T-helper 2 cell treated with Interferon-gamma antibody and Interleukin-4, amounts not matched to agents 100 ng/mL and 5 ng/mL, for 36 hours (primary cell): ENCODE data around the gene CFAP53. TPM values are rescaled to one million over a fixed set of nuclear protein-coding genes. Genes with fewer than 3 reads are reported as not detected.
"Not testable (repeated sequence)": the region's sequence is repeated elsewhere in the genome, so short reads cannot be mapped to it uniquely, and the experiment has no call there.

Source experiments
- intact Hi-C: fragments of 100-400 bp; cut with micrococcal nuclease; formaldehyde crosslinking; loops from one replicate; pipeline ENCODE4 v1.15.1; 2023
- total RNA-seq: library from RNA; stranded (reverse); gene quantifications from 2 replicates; pipeline ENCODE4 v1.2.3, GENCODE V29; 2022

Gene CFAP53
- total RNA-seq, 1 donor from 2014 or later: 0.34 TPM

DNA sequence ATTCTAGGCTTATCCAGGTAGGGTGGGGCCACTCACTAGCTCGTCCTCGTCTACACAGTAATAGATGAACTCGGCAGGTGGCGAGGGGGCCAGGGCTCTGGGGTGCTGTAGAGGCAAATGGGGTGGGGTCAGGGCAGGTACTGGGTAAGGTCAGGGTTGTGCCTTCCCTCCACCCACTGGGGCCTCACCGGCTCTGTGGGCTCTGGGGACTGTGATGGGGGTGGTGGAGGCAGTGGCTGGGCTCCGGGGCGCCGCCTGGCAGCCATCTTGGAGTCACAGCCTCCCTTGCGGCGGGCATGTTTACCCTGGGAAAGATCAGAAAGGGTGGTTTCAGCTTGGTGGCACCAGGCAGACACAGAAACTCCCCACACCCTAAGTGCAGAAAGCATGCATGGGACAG lies 8.6 kb upstream of the CFAP53 start:
- intact Hi-C loops: no loop called here

DNA sequence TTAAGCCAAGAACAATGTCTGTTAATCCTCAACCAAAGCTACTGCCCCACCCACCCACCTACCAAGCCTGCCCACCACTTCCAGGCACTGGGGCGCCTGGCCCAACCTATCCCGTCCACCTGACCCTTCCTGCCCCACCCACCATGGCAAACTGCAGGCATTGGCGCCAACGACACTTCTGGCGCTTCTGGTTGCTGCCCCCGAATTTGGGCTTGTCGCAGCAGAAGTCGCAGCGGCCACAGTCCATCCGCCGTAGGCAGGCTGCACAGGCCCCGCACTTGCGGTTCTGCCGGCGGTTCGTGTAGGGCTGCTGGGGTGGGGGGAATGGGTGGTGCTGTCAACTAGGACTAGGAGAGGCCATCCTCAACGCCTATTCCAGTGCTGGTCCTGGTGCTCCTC lies 7.7 kb upstream of the CFAP53 start:
- intact Hi-C loops: no loop called here

DNA sequence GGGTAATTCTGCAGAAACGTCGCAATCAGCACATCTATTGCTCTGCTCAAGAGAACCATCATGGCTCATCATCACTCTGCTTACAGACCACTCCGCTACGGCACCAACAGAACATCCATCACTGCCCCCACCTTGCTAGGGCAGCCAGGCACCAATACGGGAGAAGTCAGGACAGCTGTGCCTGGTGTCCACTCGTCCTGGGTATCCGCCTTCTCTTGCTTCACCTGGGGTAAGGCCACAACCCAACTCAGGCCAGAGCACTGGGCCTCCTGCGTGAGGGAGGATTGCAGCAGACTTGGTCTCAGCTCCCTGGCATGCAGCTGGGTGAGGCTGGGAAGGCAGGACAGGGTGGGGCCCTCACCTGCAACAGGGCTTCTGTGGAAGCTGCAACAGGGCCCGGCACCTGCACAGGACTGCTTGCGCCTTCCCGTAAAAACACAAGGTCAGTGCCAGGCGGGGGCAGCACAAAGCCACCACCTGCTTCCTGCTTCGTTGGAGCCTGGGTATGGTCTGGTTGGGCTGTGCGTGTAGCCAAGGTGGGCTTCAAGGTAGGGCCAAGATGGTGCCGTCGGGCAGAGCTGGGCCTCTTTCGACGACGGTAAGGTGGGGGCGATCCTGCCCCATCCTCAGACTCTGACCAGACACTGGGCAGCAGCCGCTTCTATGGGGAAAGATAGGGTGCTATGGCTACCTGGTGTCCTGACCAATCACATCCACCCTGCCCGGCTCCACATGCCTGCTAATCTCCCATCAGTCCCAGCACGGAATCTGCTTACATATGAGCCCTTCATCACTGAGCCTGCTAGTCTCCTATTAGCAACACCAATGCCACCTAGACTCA lies 7.1 kb upstream of the CFAP53 start:
- intact Hi-C loops: no loop called here

DNA sequence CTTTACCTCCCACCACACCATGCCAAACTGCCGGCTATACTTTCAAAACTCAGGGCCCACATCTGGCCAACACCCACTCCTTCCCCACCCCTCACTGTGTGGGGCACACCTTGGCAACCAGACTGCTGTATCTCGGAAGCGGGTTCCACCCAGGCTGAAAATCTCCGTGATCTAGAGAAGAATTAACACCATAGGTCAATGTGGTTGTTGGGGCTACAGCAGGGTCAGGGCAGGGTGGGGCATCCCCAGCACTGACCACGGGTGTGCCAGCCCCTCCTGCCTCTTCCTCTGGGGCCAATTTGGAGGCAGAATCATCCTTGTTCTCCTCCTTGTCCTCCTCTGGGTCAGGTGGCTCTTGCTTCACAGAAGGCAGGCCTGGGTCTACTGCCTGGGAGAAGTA lies 6.3 kb upstream of the CFAP53 start:
- intact Hi-C loops: no loop called here

DNA sequence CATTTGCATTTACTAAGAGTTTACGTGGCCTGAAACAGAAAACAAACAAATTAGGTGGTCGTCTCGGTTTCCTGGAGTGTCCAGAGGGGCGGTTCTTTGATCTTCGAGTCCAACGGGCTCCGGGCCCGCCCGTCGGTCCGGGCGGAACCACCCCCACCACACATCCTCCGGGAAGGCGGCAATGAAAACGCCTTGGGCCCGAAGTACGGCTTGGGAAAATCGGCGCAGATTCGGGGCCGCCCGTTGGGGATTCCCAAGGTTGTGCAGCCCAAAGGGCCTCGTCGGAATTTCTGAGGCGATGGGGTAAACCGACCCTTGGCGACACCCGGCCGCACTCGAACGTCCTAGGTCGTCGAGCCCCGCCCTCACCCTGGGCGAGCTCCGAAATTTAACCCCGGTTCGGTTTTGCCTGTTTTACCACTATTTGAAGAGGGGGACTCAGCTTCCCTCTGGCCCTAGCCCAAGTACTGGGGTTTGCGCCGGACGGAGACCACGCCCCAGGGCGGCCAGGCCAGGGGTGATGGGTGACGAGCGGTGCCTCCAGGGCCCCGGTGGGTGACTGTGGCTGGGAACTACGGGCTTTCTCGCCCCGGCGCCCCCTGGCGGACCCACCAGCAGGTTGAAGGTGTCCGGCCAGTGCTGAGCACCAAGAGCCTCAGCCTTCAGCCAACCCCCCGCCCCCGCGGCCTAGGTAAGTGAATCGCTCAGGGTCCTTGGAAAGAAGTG lies 1.9 kb upstream of the CFAP53 start:
- intact Hi-C loops: loop anchor here (1.0 to 5.0 kb wide), 4 partner anchors 39 to 781 kb away; partner anchors contain the start of gene C18orf32

DNA sequence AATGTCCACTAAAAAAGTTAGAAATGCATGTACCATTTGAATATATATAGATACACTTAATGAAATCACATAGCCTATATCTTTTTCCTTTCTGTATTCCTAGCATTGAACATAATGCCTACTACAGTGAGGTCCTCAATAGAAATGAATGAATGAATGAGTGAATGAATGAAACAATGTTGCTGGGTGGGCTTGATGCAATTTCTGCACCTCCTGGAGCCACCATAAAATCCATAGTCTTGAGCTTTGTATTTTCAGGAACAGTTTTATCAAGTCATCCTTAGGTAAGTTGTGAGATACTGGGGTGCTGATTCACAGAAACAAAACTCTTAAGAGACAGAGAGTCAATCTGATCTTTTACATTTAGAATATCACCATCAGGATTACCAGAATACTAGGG lies 3.3 kb downstream of the CFAP53 start:
- intact Hi-C loops: no loop called here

DNA sequence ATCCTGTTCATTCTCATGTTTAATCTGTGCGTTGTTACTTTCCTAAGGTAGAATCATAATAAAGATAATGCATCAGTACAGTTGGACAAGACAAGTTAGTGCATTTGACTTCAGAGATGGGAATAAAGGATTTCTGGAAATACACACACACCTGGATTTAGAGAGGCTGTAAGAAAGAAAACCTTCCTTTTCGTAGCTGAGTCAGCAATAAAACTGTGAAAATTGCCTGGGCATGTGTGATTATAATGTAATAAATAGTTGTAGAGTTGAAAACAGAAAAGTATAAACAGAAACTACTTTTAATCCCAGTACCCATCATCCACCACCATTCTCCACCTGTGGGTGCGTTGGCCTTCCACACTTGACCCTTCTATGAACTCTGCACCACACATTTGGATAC lies 15.4 kb downstream of the CFAP53 start:
- intact Hi-C loops: no loop called here

DNA sequence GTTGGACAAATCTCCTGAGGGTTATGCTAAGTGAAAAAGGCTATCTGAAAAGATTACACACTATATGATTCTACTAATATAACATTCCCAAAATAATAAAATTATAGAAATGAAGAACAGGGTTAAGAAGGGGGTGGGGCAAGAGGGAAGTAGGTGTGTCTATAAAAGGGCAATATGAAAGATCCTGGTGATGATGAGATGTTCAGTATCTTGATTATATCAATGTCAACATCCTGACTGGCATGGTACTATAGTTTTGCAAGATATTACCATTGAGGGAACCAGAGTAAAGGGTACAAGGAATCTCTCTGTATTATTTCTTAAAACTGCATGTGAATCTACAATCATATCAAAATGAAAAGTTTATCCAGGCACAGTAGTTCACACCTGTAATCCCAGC lies 16.7 kb downstream of the CFAP53 start:
- intact Hi-C loops: no loop called here

DNA sequence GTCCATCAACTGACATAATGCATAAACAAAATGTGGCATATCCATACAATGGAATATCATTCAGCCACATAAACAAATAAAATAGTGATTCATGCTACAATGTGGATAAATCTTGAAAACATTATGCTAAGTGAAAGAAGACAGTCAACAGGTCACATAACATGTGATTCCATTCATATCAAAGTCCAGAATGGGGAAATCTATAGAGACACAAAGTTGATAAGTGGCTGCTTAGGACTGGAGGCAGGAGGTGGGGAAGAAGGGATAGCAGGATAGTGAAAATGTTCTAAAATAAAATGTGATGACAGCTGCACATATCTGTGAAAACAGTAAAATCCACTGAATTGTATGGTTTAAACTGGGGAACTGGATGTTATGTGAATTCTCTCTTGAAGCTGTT lies 18.7 kb downstream of the CFAP53 start:
- intact Hi-C loops: no loop called here

DNA sequence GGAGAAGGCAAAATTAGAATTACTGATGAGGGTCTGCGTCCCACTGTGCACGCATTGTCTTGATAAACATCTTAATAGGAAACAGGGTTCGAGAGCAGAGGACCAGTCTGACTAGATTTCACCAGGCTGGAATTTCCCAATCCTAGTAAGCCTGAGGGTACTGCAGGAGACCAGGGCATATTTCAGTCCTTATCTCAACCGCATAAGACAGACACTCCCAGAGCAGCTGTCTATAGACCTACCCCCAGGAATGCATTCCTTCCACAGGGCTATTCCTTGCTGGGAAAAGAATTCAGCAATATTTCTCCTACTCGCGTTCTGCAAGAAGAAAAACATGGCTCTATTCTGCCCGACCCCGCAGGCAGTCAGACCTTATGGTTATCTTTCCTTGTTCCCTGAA lies 24.5 kb downstream of the CFAP53 start:
- intact Hi-C loops: not testable (repeated sequence)

DNA sequence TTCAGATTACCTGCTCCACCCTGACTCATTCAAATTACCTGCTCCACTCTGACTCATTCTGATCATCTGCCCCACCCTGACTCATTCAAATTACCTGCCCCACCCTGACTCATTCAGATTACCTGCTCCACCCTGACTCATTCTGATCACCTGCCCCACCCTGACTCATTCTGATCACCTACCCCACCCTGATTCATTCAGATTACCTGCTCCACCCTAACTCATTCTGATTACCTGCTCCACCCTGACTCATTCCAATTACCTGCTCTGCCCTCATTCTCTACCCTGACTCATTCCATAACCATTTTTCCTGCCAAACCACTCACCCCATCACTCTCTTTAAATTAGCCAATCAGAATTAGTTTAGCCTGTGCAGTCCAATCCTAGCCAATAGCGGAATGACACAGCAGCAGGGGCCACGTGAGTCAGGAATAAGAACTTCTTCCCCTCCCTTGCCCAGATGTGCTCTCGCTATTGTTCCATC lies 26.2 kb downstream of the CFAP53 start:
- intact Hi-C loops: no loop called here

DNA sequence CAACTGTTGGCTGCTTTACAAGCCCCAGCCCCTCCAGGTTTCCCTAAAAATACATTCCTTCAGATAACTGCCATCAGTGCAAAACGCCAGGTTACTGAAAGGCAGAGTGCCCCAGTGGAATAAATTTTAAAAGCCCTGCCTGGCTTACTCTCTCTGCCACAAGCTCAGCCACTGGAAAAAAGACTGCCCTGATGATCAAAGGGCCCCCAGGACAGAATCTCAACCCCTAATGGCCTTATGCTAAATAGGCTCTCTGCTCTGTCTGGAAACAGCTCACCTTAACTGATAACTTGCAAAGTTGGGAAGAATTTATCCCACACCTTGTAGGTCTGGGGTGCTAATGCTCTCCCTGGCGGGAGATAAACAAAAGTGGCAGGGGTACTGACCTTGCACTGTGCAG lies 33.9 kb downstream of the CFAP53 start:
- intact Hi-C loops: no loop called here

DNA sequence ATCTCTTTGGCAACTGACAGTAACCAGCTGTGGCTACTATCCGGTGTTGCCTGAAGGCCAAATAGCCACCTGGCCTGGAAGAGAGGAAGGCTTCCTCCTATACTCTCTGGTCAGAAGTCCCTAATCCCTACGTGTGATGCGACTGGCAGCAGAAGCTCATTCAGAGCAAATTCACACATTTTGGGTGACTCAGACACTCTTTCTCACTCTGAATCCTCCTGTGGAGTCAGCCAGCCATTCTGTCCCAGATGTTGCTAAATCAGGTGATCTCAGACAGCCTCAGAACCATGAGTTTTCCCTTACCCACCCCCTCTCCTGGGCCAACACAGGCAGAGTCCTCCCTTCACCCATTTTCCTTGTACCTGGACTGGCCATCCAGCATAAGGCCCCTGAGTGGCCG lies 34.7 kb downstream of the CFAP53 start:
- intact Hi-C loops: no loop called here

DNA sequence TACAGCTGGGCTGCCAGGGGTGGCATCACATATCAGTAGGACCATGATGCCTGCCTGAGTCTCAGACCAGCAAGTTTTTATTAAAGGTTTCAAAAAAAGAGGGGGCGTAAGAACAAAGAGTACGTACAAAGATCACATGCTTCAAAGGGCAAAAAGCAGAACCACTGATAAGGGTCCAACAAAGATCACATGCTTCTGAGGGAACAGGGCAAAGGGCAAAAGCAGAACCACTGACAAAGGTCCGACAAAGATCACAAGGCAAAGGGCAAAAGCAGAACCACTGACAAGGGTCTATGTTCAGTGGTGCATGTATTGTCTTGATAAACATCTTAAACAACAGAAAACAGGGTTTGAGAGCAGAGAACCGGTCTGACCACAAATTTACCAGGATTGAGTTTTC lies 46.0 kb downstream of the CFAP53 start:
- intact Hi-C loops: not testable (repeated sequence)

DNA sequence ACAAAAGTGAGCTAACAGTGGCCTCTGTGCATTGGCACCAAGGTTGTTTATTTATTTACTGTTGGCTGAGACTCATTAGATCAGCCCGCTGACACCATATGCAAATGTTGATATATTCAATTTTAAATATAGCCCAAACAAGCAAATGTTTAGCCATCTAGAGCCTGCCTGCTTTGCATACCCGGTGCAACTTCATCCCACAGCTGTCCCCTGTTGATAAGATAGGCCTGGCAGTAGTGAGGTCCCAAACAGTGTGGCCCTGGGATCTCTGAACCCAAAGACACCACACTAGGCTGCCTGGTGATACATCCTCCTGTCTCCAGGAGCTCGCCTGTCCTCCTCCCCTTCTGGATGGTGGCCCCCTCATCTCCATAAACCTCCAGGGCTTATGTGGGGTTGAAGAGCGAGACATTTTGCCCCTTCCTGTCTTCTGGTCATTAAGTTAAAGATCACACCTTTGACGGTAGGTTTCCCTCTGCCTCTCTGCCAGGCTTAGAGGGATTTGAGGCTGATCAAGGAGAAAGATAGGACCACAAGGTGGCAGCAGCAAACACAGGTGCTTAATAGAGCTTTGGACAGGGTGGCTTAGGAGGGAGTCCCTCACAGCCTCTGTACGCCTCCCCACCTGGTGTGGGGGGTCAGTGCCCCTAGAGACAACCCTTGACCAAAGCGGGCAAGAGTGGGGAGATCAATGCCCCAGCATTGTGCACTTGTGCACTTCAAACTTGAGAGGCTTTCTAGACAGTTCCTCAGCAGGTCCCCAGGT lies 47.7 kb downstream of the CFAP53 start:
- intact Hi-C loops: loop anchor here (1.0 kb wide), 2 partner anchors 50 to 139 kb away; no protein-coding TSS in a partner anchor

DNA sequence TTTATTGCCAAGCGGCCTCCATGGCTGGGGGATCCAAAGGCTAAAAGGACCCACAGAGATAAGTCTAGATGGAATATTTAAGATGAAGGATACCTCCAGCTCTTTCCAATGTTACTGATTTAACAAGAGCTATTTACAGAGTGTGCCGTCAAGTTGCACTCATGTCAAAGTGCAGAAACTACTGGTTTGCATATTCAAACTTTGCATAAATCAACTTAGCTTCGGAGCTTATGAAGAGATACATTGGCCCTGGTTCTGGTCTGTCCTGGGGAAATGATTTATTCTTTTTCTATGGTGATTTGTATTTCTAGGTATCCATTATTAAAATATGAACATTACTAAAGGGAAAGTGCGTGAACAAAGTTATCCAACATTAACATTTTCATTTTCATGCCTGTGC lies 57.0 kb downstream of the CFAP53 start:
- intact Hi-C loops: no loop called here

DNA sequence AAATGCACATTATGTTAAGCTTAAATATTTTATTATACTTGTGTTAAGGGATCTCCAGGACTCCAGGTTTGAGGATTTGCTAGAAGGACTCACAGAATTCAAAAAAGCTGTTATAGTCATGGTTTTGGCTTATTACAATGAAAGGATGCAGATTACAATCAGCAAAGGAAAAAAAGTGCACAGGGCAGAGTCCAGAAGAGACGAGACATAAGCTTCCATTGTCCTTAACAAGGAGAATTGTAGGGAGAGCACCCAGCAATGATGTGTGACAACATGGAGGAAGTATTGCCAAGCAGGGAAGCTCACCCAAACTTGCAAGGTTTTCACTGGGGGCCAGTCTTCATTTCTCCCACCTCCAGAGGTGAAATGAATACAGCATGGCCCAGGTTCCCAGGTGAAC lies 58.6 kb downstream of the CFAP53 start:
- intact Hi-C loops: no loop called here

DNA sequence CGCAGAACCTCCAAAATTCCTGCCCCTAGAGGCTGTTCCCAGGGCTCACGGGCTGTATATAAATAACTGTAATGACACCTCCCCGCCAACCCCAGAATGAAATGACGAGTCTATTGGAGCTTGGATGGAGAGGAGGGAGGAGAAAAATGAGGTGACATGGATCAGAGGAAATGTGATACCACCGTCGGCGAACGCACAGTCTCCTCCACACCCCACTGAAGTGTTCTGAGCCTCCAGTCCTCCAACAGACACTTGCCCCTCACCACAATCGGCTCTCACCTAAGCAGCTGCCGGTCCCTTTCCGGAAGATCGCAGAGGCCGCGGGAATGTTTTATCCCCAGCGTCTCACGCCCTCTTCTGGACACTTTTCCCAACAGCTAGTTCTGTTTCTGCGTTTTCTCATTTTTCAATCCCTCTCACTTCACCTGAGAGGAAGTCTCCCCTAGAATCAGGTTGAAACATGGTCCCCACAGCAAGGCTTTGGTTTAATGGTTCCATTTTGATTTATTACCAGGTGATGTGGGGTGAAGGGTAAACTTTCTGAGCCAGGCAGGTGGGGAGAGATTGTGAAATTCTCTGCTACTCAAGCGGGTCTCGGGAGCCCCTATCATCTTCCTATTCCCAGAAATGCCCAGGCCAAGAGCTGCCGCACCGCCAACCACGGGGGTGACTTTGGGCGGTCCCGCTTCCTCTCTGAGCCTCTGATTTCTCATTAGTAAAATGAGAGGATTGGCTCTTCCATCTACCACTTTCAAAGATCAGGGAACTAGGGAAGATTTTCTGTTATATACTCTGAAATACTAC lies 62.3 kb downstream of the CFAP53 start:
- intact Hi-C loops: loop anchor here (5.0 kb wide), 1 partner anchor 153 kb away; no protein-coding TSS in a partner anchor

DNA sequence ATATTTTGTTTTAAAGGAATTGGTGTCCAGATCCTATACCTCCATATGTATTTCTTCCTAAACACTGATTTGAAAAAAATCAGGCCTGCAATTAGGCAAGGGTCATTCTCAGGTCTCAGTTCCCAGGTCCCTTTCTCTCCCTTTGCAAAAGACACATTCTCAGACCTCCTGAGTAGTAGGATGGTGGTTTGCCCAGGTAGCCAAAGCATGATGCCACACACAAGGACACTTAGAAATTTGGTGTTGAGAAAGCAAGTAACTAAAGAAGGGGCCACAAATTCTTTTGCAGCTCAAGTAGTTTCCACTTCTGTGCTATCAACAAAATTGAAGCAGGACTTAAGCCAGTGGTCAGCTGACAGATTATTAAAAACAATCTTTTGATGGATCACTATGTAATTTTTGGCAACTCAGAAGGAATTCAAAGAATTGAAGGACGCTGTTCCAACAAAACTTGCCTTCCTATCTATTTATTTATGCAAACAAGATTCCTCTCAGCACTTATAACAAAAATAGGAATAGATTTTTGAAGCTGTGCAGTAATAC lies 64.7 kb downstream of the CFAP53 start:
- intact Hi-C loops: loop anchor here (5.0 kb wide), 1 partner anchor 156 kb away; no protein-coding TSS in a partner anchor

DNA sequence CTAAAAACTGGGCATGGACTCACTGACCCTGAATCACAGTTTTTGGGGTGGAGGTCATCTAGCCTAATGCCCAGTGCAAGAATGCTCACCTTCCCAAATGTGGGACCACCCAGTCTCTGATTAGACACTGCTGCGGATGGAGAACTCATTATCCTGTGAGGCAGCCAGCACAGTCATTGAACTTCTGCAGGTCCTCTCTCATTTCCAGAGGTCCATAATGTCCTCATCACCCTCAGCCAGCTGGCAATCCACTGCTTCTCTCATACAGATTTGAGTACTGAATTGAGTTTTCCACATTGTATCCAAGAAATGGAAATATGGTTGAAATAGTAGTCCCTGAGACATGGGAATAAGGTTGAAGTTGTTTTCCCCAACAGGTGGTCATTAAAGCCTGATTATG lies 66.4 kb downstream of the CFAP53 start:
- intact Hi-C loops: loop anchor here (5.0 kb wide), 1 partner anchor 157 kb away; no protein-coding TSS in a partner anchor
